ENCODE measurements around the gene PLCXD3. TPM values are rescaled to one million over a fixed set of nuclear protein-coding genes. Genes with fewer than 3 reads are reported as not detected.

The PLCXD3 gene, protein sequence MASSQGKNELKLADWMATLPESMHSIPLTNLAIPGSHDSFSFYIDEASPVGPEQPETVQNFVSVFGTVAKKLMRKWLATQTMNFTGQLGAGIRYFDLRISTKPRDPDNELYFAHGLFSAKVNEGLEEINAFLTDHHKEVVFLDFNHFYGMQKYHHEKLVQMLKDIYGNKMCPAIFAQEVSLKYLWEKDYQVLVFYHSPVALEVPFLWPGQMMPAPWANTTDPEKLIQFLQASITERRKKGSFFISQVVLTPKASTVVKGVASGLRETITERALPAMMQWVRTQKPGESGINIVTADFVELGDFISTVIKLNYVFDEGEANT
- total RNA-seq (2014; rRNA removed) (5.0 TPM in 2 replicates), Bru-seq, nascent RNA (percentile 90 among the genes with signal in this experiment), BruChase-seq, experiment 1, labeled RNA remaining after a 6-hour chase (percentile 74 among the genes with signal in this experiment), BruChase-seq, experiment 2, labeled RNA remaining after a 2-hour chase (percentile 71 among the genes with signal in this experiment)
- long read RNA-seq, full-length matches to known transcripts = 3 of 16 reads
- long read RNA-seq, partial matches to known transcripts = 2 of 16 reads
- long read RNA-seq, other reads (novel, unspliced or antisense) = 11 of 16 reads

DNA sequence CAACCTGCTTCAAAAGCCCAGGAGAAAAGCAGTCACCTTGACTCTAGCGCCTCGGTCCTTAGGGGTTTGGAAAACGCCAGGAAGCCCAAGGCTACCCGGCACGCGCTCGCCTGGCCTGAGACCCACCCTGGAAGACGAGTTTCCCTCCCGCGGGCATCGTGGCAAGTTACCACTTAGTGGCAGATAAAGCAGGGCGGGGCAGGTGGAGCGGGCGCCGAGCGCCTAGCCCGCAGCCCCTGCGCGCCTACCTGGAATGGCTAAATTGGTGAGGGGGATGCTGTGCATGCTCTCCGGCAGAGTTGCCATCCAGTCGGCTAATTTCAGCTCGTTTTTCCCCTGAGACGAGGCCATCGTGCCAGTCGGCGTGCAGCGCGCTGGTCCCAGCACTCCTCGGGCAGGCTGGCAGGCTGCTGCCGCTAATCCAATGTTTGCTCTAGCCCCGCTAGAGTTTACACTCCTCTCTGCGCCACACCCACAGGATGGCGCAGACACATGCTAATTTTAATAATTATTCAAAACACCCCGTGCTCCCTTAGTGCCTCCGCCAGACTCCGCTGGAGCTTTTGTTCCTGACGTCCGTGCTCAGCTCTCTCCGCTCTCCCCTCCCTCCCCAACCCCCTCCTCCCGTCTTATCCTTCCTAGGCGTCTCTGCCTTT is at the start of gene PLCXD3:
Gene PLCXD3 (minus strand): TSS at position 426 of the 656 bp plus-strand sequence. CDS start 75 bp downstream, at position 351.
- Histone ChIP-seq H3K9me3 (ENCODE audit: low read length) (no peaks in the 10 kb centered on the region), H3K27me3 (ENCODE audit: low read length) (no peaks in the 10 kb centered on the region), H3K4me2 (ENCODE audit: low read length) (peak within 1 kb of the TSS; percentile 91), H2AFZ (ENCODE audit: low read length) (peak within 1 kb of the TSS; percentile 93), H3K9ac (ENCODE audit: low read length) (peak within 1 kb of the TSS; percentile 26), H3F3A (ENCODE audit: low read length, unreplicated experiment) (no peaks in the 10 kb centered on the region), H4K20me1 (ENCODE audit: low read length) (no peaks in the 10 kb centered on the region), H3K9me2 (replicated peaks; ENCODE audit: low read length) (no peaks in the 10 kb centered on the region), H3K79me2 (ENCODE audit: low read length) (peaks cover 28% of the 10 kb centered on the region), H3K4me3 (ENCODE audit: low read length) (peak within 1 kb of the TSS; percentile 76), H3K4me1 (ENCODE audit: insufficient read depth, low read length) (peaks cover 49% of the 10 kb centered on the region), H3K27ac (ENCODE audit: low read length) (peak within 1 kb of the TSS; percentile 77; the same call in 1 of the 2 replicates), H3K36me3 (ENCODE audit: low read depth, low read length) (no peaks in the 10 kb centered on the region)
- intact Hi-C loops (cut with micrococcal nuclease) = loop anchor here (2.0 kb wide), 1 partner anchor 92 kb away; no protein-coding TSS in a partner anchor
- POLR2A ChIA-PET (ENCODE audit: unreplicated experiment) = interaction anchor here (0.6 kb wide), 1 partner anchor 1131 kb away, joined by 3 read pairs; no protein-coding TSS in a partner anchor
- BruUV-seq (replicated peaks) = TSS peak; percentile 30
- CTCF ChIA-PET = interaction anchor here (0.7 kb wide), 1 partner anchor 47 kb away, joined by 3 read pairs; no protein-coding TSS in a partner anchor
- peak; percentile 83 for ATAC-seq
- no peak for TF ChIP-seq EZH2phosphoT487 (IDR thresholded peaks at IDR 0.05; ENCODE audit: borderline replicate concordance, low read length)
- TF ChIP-seq, protein P1, sequence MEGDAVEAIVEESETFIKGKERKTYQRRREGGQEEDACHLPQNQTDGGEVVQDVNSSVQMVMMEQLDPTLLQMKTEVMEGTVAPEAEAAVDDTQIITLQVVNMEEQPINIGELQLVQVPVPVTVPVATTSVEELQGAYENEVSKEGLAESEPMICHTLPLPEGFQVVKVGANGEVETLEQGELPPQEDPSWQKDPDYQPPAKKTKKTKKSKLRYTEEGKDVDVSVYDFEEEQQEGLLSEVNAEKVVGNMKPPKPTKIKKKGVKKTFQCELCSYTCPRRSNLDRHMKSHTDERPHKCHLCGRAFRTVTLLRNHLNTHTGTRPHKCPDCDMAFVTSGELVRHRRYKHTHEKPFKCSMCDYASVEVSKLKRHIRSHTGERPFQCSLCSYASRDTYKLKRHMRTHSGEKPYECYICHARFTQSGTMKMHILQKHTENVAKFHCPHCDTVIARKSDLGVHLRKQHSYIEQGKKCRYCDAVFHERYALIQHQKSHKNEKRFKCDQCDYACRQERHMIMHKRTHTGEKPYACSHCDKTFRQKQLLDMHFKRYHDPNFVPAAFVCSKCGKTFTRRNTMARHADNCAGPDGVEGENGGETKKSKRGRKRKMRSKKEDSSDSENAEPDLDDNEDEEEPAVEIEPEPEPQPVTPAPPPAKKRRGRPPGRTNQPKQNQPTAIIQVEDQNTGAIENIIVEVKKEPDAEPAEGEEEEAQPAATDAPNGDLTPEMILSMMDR (conservative IDR thresholded peaks at IDR 0.05; ENCODE audit: low read depth, low read length) = no peak
- no peak for TF ChIP-seq EZH2 (IDR thresholded peaks at IDR 0.05; ENCODE audit: low read length, unreplicated experiment)
- DNase-seq = peak; percentile 58

DNA sequence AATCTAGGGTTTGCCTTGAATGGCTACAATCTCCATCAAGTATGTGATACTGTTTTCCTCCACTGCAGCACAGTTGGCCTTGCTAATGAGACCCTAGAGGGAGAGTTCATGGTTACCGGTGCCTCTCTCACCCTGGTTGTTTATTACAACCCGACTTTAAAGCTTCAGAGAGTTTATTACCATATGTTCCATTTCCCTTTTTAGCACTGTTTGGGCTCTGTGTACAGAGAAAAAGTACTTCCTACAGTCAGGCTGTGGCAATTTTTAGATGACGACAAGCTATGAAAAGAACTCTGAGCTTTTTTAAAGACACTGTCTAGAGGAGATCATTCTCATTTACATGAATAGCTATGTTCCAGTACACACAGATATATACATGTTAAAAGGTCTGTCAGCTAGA is 48.8 kb upstream of the PLCXD3 start:
- TF ChIP-seq EZH2 (IDR thresholded peaks at IDR 0.05; ENCODE audit: low read length, unreplicated experiment) (no peak), EZH2phosphoT487 (IDR thresholded peaks at IDR 0.05; ENCODE audit: borderline replicate concordance, low read length) (no peak)
- TF ChIP-seq, protein P1 (conservative IDR thresholded peaks at IDR 0.05; ENCODE audit: low read depth, low read length) = no peak
- Histone ChIP-seq H3K4me1 (ENCODE audit: insufficient read depth, low read length) (0 out of 2 replicates have a peak, but pooled peaks cover 5% of the 10 kb centered on the region), H4K20me1 (ENCODE audit: low read length) (no peaks in the 10 kb centered on the region), H3K9me3 (ENCODE audit: low read length) (no peaks in the 10 kb centered on the region), H3K4me3 (ENCODE audit: low read length) (no peak overlapping the region), H3K27me3 (ENCODE audit: low read length) (no peaks in the 10 kb centered on the region), H3F3A (ENCODE audit: low read length, unreplicated experiment) (no peaks in the 10 kb centered on the region), H2AFZ (ENCODE audit: low read length) (no peak overlapping the region), H3K9ac (ENCODE audit: low read length) (no peak overlapping the region), H3K9me2 (replicated peaks; ENCODE audit: low read length) (no peaks in the 10 kb centered on the region), H3K4me2 (ENCODE audit: low read length) (no peak overlapping the region), H3K36me3 (ENCODE audit: low read depth, low read length) (no peaks in the 10 kb centered on the region), H3K27ac (ENCODE audit: low read length) (no peak overlapping the region), H3K79me2 (ENCODE audit: low read length) (no peaks in the 10 kb centered on the region)
- POLR2A ChIA-PET (ENCODE audit: unreplicated experiment) = no interaction called here
- CTCF ChIA-PET = no interaction called here
- ATAC-seq = no peak
- BruUV-seq (replicated peaks) = no TSS peak
- no peak for DNase-seq
- intact Hi-C loops (cut with micrococcal nuclease) = no loop called here
